NCI-H2196 (cell line): ENCODE results near the gene R3HDM2.

Experiments used
- DNase-seq: peaks from one replicate; lab custom pipeline; 2025; ENCODE audit not compliant: unreplicated experiment; lab: John Stamatoyannopoulos, UW

Gene R3HDM2

GRCh38 chr12:57242691-57243454 is 188.0 kb downstream of the R3HDM2 start:
- DNase-seq, result peak; percentile 88

GRCh38 chr12:57242329-57242690 is 188.5 kb downstream of the R3HDM2 start:
- peak; percentile 86 for DNase-seq

- no peak for DNase-seq
These were observed 189.2 kb downstream of the R3HDM2 start for GRCh38 chr12:57241402-57242310.

GRCh38 chr12:57240926-57241401 is 189.9 kb downstream of the R3HDM2 start:
- no peak for DNase-seq

- DNase-seq, result peak; percentile 77
These were observed 190.5 kb downstream of the R3HDM2 start for GRCh38 chr12:57240066-57240921.

- no peak for DNase-seq
These were observed 191.2 kb downstream of the R3HDM2 start for GRCh38 chr12:57239587-57240065.

- DNase-seq, result peak; percentile 93
These were observed 191.8 kb downstream of the R3HDM2 start for GRCh38 chr12:57238854-57239554.

- DNase-seq, result no peak
These were observed 192.7 kb downstream of the R3HDM2 start for GRCh38 chr12:57237932-57238853.

GRCh38 chr12:57237596-57237931 is 193.3 kb downstream of the R3HDM2 start:
- no peak for DNase-seq

- no peak for DNase-seq
These were observed 193.8 kb downstream of the R3HDM2 start for GRCh38 chr12:57236925-57237595.

- DNase-seq, result no peak
These were observed 194.5 kb downstream of the R3HDM2 start for GRCh38 chr12:57236201-57236924.

GRCh38 chr12:57235728-57236131 is 195.1 kb downstream of the R3HDM2 start:
- DNase-seq, result no peak

- no peak for DNase-seq
These were observed 195.7 kb downstream of the R3HDM2 start for GRCh38 chr12:57235017-57235727.

GRCh38 chr12:57234571-57235016 is 196.2 kb downstream of the R3HDM2 start:
- DNase-seq, result no peak

- no peak for DNase-seq
These were observed 196.6 kb downstream of the R3HDM2 start for GRCh38 chr12:57234233-57234570.

- no peak for DNase-seq
These were observed 197.2 kb downstream of the R3HDM2 start for GRCh38 chr12:57233357-57234232.
